GM23338 (cell line): Measurements from ENCODE around the gene STEAP1. TPM values are rescaled to one million over a fixed set of nuclear protein-coding genes. Genes with fewer than 3 reads are reported as not detected.
A peak's percentile ranks its signal among the peaks of the same experiment; 100 is the strongest.

ENCODE experiments used
- ATAC-seq: fragments of 200-7000 bp; cut with Tn5 transposase; 3 replicates; pipeline ENCODE4 v1.9.1; 2020
- DNase-seq: peaks from one replicate; pipeline ENCODE4 v3.0.0-alpha.2; 2015; ENCODE audit warnings: low spot score
- H2AFZ ChIP-seq: fragments of 200-600 bp; sonication (generic); 2 replicates; pipeline ENCODE4 v1.8.0; 2016; ENCODE audit warnings: antibody characterized with exemption, mild to moderate bottlenecking, moderate library complexity
- H3F3A ChIP-seq: fragments of 200-600 bp; sonication (generic); replicated peaks from 2 replicates; pipeline ENCODE4 v1.8.0; 2017; ENCODE audit warnings: antibody characterized with exemption, mixed run types, low read depth
- H3K27ac ChIP-seq: fragments of 200-600 bp; sonication (generic); 2 replicates; pipeline ENCODE4 v1.6.1; 2016; ENCODE audit warnings: low read depth
- H3K27me3 ChIP-seq: fragments of 200-600 bp; sonication (generic); 2 replicates; pipeline ENCODE4 v1.8.0; 2016; ENCODE audit warnings: mild to moderate bottlenecking, mixed run types, moderate library complexity; ENCODE audit not compliant: insufficient read depth
- H3K36me3 ChIP-seq: fragments of 200-600 bp; sonication (generic); 2 replicates; pipeline ENCODE4 v1.8.0; 2016; ENCODE audit warnings: mild to moderate bottlenecking; ENCODE audit not compliant: insufficient read depth
- H3K4me1 ChIP-seq: fragments of 200-600 bp; sonication (generic); 2 replicates; pipeline ENCODE4 v1.8.0; 2016; ENCODE audit warnings: mild to moderate bottlenecking, moderate library complexity; ENCODE audit not compliant: insufficient read depth
- H3K4me2 ChIP-seq: fragments of 200-600 bp; sonication (generic); 2 replicates; pipeline ENCODE4 v1.7.1; 2017; ENCODE audit warnings: mixed run types
- H3K4me3 ChIP-seq: fragments of 200-600 bp; sonication (generic); 2 replicates; pipeline ENCODE4 v1.6.1; 2016; ENCODE audit warnings: mixed run types
- H3K79me2 ChIP-seq: fragments of 200-600 bp; sonication (generic); replicated peaks from 2 replicates; pipeline ENCODE4 v1.8.0; 2017; ENCODE audit warnings: mild to moderate bottlenecking; ENCODE audit not compliant: insufficient read depth
- H3K9me2 ChIP-seq: fragments of 200-600 bp; sonication (generic); 2 replicates; pipeline ENCODE4 v1.8.0; 2017; ENCODE audit not compliant: insufficient read depth
- H4K20me1 ChIP-seq: fragments of 200-600 bp; sonication (generic); replicated peaks from 2 replicates; pipeline ENCODE4 v1.8.0; 2017; ENCODE audit warnings: mild to moderate bottlenecking; ENCODE audit not compliant: insufficient read depth
- H3K27ac Mint-ChIP-seq: 2 replicates; pipeline ENCODE4 v1.8.0; 2020; ENCODE audit warnings: inconsistent platforms, mild to moderate bottlenecking, moderate library complexity, mixed read lengths
- H3K27me3 Mint-ChIP-seq: 3 replicates; pipeline ENCODE4 v1.8.0; 2022; ENCODE audit warnings: low read depth, mild to moderate bottlenecking, moderate library complexity, mixed read lengths, inconsistent platforms; ENCODE audit not compliant: insufficient read depth, poor library complexity
- H3K36me3 Mint-ChIP-seq: 3 replicates; pipeline ENCODE4 v1.8.0; 2021; ENCODE audit warnings: low read depth, mild to moderate bottlenecking, inconsistent platforms, moderate library complexity, mixed read lengths
- H3K4me1 Mint-ChIP-seq: 3 replicates; pipeline ENCODE4 v1.8.0; 2020; ENCODE audit warnings: mild to moderate bottlenecking, inconsistent platforms, mixed read lengths
- H3K4me3 Mint-ChIP-seq: 3 replicates; pipeline ENCODE4 v1.8.0; 2021; ENCODE audit warnings: moderate library complexity, mild to moderate bottlenecking, inconsistent platforms, mixed read lengths
- H3K9me3 Mint-ChIP-seq: 3 replicates; pipeline ENCODE4 v1.8.0; 2020; ENCODE audit warnings: moderate library complexity, mild to moderate bottlenecking, inconsistent platforms, mixed read lengths
- CTCF ChIP-seq, 2 experiments: fragments of 200-600 bp in 1 of 2; sonication (generic) in 1 of 2; conservative IDR thresholded peaks; 2 replicates each; pipeline versions ENCODE4 v1.5.1 to v1.6.1; 2016 to 2017; ENCODE audit warnings: antibody characterized with exemption in 2 of 2, low read depth in 2 of 2, mild to moderate bottlenecking in 2 of 2, moderate library complexity in 1 of 2
- EZH2 ChIP-seq: fragments of 200-600 bp; sonication (generic); IDR thresholded peaks from one replicate; pipeline ENCODE4 v1.8.0; 2017; ENCODE audit warnings: antibody characterized with exemption, mild to moderate bottlenecking, low read depth; ENCODE audit not compliant: unreplicated experiment
- EZH2phosphoT487 ChIP-seq: fragments of 200-600 bp; sonication (generic); IDR thresholded peaks from one replicate; pipeline ENCODE4 v1.8.1; 2018; ENCODE audit warnings: antibody characterized with exemption; ENCODE audit not compliant: unreplicated experiment
- JUNB ChIP-seq: IDR thresholded peaks from one replicate; pipeline ENCODE4 v1.6.1; 2016; ENCODE audit warnings: antibody characterized with exemption; ENCODE audit not compliant: unreplicated experiment
- POLR2AphosphoS5 ChIP-seq: IDR thresholded peaks from 2 replicates; pipeline ENCODE4 v1.6.1; 2016; ENCODE audit warnings: antibody characterized with exemption, low read depth
- REST ChIP-seq: IDR thresholded peaks from one replicate; pipeline ENCODE4 v1.6.1; 2018; ENCODE audit warnings: antibody characterized with exemption; ENCODE audit not compliant: unreplicated experiment
- ZNF114 ChIP-seq: fragments of 250-450 bp; sonication (Bioruptor Pico); IDR thresholded peaks from 2 replicates; pipeline ENCODE4 v1.5.0; 2020; ENCODE audit warnings: mild to moderate bottlenecking, moderate library complexity
- ZNF331 ChIP-seq: fragments of 250-450 bp; sonication (Bioruptor Pico); IDR thresholded peaks from 2 replicates; pipeline ENCODE4 v1.5.0; 2020; ENCODE audit warnings: low read depth, mild to moderate bottlenecking, moderate library complexity
- polyA plus RNA-seq: library from polyadenylated mRNA; unstranded; fragments of >200 nt; fragmentation: Nextera tagmentation; extraction: Ambion mirVana; gene quantifications from 2 replicates; pipeline ENCODE4 v1.2.1, GENCODE V29; 2016
- total RNA-seq: library from RNA; depleted of rRNA; stranded (reverse); fragments of >200 nt; shearing (Covaris generic); gene quantifications from 2 replicates; pipeline ENCODE4 v1.2.3, GENCODE V29; 2014
- TF ChIP-seq, protein P1 (sequence below): IDR thresholded peaks from 2 replicates; pipeline ENCODE4 v1.6.1; 2016; ENCODE audit warnings: antibody characterized with exemption

STEAP1 gene
- total and polyA plus RNA-seq, 2 experiments from 2014 or later: 14.7 to 14.9 TPM

DNA sequence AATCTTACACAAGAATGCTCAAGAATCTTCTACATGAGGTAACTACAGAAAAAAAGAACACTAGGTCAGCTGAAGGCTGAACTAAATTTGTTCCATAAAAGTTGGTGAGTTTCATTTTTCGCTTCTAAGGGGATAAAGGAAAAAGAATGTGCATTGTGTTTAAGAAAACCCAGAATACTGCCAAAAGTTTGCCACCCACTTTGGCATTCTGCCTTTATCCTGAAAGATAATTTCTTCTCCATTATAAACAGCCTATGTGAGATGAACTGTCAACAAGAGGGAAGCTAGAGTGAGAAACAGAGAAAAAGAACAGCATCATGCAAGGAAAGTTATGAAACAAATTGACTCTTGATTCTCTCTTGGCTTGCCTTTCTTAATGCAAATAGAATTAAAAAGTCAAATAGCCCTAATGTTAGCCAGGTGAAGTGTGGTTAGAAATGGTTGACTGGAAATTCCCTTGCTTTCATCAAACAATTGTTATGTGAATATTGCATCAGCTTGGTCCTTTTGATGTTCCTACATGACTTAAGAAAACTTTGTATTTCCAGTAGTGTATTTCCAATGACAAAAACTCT is 25.8 kb downstream of the STEAP1 start:
- Histone ChIP-seq H3K79me2 (no peaks in the 10 kb centered on the region), H2AFZ (no peak overlapping the region), H3K27ac (no peak overlapping the region), H3K4me1 (0 out of 2 replicates have a peak, but pooled peaks cover 5% of the 10 kb centered on the region), H3K27me3 (no peaks in the 10 kb centered on the region), H3K4me3 (no peak overlapping the region), H4K20me1 (no peaks in the 10 kb centered on the region), H3F3A (no peaks in the 10 kb centered on the region), H3K4me2 (no peak overlapping the region), H3K36me3 (no peaks in the 10 kb centered on the region), H3K9me2 (peaks cover 6% of the 10 kb centered on the region; the same call in 1 of the 2 replicates)
- ATAC-seq (no peak), DNase-seq (peak; percentile 17)
- Mint-ChIP-seq H3K4me1 (peaks cover 9% of the 10 kb centered on the region; the same call in 2 of the 3 replicates), H3K9me3 (peaks cover 18% of the 10 kb centered on the region), H3K27ac (peak overlapping the region; percentile 77), H3K27me3 (no peaks in the 10 kb centered on the region), H3K36me3 (peaks cover 7% of the 10 kb centered on the region; the same call in 2 of the 3 replicates), H3K4me3 (no peak overlapping the region)
- TF ChIP-seq ZNF114 (CRISPR knock-in tag): no peak
- TF ChIP-seq EZH2: no peak
- TF ChIP-seq REST: no peak

GRCh38 chr7:90180649-90181048 is 26.4 kb downstream of the STEAP1 start:
- Mint-ChIP-seq H3K27ac (peak overlapping the region; percentile 77), H3K27me3 (no peaks in the 10 kb centered on the region), H3K4me3 (no peak overlapping the region), H3K4me1 (peaks cover 9% of the 10 kb centered on the region; the same call in 2 of the 3 replicates), H3K36me3 (peaks cover 7% of the 10 kb centered on the region; the same call in 2 of the 3 replicates), H3K9me3 (peaks cover 18% of the 10 kb centered on the region)
- Histone ChIP-seq H3F3A (no peaks in the 10 kb centered on the region), H3K27me3 (no peaks in the 10 kb centered on the region), H2AFZ (no peak overlapping the region), H3K4me2 (no peak overlapping the region), H3K79me2 (no peaks in the 10 kb centered on the region), H3K4me3 (no peak overlapping the region), H3K27ac (no peak overlapping the region), H3K9me2 (peaks cover 6% of the 10 kb centered on the region; the same call in 1 of the 2 replicates), H3K36me3 (no peaks in the 10 kb centered on the region), H3K4me1 (0 out of 2 replicates have a peak, but pooled peaks cover 5% of the 10 kb centered on the region), H4K20me1 (no peaks in the 10 kb centered on the region)
- TF ChIP-seq ZNF331 (CRISPR knock-in tag): no peak
- TF ChIP-seq, protein P1, sequence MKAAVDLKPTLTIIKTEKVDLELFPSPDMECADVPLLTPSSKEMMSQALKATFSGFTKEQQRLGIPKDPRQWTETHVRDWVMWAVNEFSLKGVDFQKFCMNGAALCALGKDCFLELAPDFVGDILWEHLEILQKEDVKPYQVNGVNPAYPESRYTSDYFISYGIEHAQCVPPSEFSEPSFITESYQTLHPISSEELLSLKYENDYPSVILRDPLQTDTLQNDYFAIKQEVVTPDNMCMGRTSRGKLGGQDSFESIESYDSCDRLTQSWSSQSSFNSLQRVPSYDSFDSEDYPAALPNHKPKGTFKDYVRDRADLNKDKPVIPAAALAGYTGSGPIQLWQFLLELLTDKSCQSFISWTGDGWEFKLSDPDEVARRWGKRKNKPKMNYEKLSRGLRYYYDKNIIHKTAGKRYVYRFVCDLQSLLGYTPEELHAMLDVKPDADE: no peak
- no peak for TF ChIP-seq ZNF114 (CRISPR knock-in tag)
- no peak for TF ChIP-seq CTCF (conservative IDR thresholded peaks at IDR 0.05; ENCODE audit: low read depth in 2 of 2)
- TF ChIP-seq POLR2AphosphoS5: no peak
- no peak for TF ChIP-seq EZH2
- TF ChIP-seq EZH2phosphoT487: no peak
- TF ChIP-seq REST: no peak
- no peak for TF ChIP-seq JUNB
- DNase-seq (no peak), ATAC-seq (no peak)
